ENCODE measurements around the gene RAB43. TPM values are rescaled to one million over a fixed set of nuclear protein-coding genes. Genes with fewer than 3 reads are reported as not detected.

Gene RAB43
- total RNA-seq, 1 experiment from 2014 or later: 10.7 TPM

GRCh38 chr3:129059311-129059958, 62.2 kb downstream of the RAB43 start:
- DNase-seq: no peak
- Histone ChIP-seq H3K4me3 (no peak overlapping the region), H3K36me3 (no peaks in the 10 kb centered on the region), H3K9me3 (no peaks in the 10 kb centered on the region), H3K27me3 (no peaks in the 10 kb centered on the region)

- Histone ChIP-seq H3K9me3 (no peaks in the 10 kb centered on the region), H3K36me3 (no peaks in the 10 kb centered on the region), H3K27me3 (no peaks in the 10 kb centered on the region), H3K4me3 (no peak overlapping the region)
- DNase-seq: peak; percentile 21
Observed at GRCh38 chr3:129058441-129059200, 63.0 kb downstream of the RAB43 start.

- no peaks in the 10 kb centered on the region for H3K36me3 ChIP-seq
- no peaks in the 10 kb centered on the region for H3K27me3 ChIP-seq
- no peak for DNase-seq
- no peaks in the 10 kb centered on the region for H3K9me3 ChIP-seq
- H3K4me3 ChIP-seq: no peak overlapping the region
Observed at GRCh38 chr3:129057249-129057648, 64.4 kb downstream of the RAB43 start.

- DNase-seq: no peak
- Histone ChIP-seq H3K4me3 (no peak overlapping the region), H3K9me3 (no peaks in the 10 kb centered on the region), H3K27me3 (no peaks in the 10 kb centered on the region), H3K36me3 (no peaks in the 10 kb centered on the region)
Observed at GRCh38 chr3:129056451-129057173, 65.0 kb downstream of the RAB43 start.

GRCh38 chr3:129054605-129055104, 66.9 kb downstream of the RAB43 start:
- Histone ChIP-seq H3K9me3 (no peaks in the 10 kb centered on the region), H3K27me3 (no peaks in the 10 kb centered on the region), H3K36me3 (no peaks in the 10 kb centered on the region), H3K4me3 (no peak overlapping the region)
- DNase-seq: no peak

- Histone ChIP-seq H3K27me3 (no peaks in the 10 kb centered on the region), H3K4me3 (no peak overlapping the region), H3K36me3 (no peaks in the 10 kb centered on the region), H3K9me3 (no peaks in the 10 kb centered on the region; the same call in 1 of the 2 replicates)
- DNase-seq: no peak
Observed at GRCh38 chr3:129052675-129053074, 68.9 kb downstream of the RAB43 start.

GRCh38 chr3:129051871-129052340, 69.7 kb downstream of the RAB43 start:
- peak; percentile 67 for DNase-seq
- no peaks in the 10 kb centered on the region for H3K27me3 ChIP-seq
- H3K4me3 ChIP-seq: no peak overlapping the region
- no peaks in the 10 kb centered on the region for H3K36me3 ChIP-seq
- H3K9me3 ChIP-seq: no peaks in the 10 kb centered on the region; the same call in 1 of the 2 replicates

GRCh38 chr3:129050556-129051295, 70.9 kb downstream of the RAB43 start:
- Histone ChIP-seq H3K9me3 (no peaks in the 10 kb centered on the region; the same call in 1 of the 2 replicates), H3K4me3 (no peak overlapping the region), H3K36me3 (no peaks in the 10 kb centered on the region), H3K27me3 (no peaks in the 10 kb centered on the region)
- DNase-seq: no peak

- Histone ChIP-seq H3K9me3 (peaks cover 2% of the 10 kb centered on the region), H3K4me3 (no peak overlapping the region), H3K27me3 (peaks cover 3% of the 10 kb centered on the region; the same call in 1 of the 2 replicates), H3K36me3 (no peaks in the 10 kb centered on the region)
- DNase-seq: no peak
Observed at GRCh38 chr3:129047553-129047839, 74.1 kb downstream of the RAB43 start.

GRCh38 chr3:129046732-129047552, 74.7 kb downstream of the RAB43 start:
- Histone ChIP-seq H3K36me3 (no peaks in the 10 kb centered on the region), H3K4me3 (no peak overlapping the region), H3K9me3 (peaks cover 4% of the 10 kb centered on the region), H3K27me3 (peaks cover 6% of the 10 kb centered on the region; the same call in 1 of the 2 replicates)
- no peak for DNase-seq

- no peaks in the 10 kb centered on the region for H3K36me3 ChIP-seq
Observed at GRCh38 chr3:129046037-129046731, 75.4 kb downstream of the RAB43 start.

GRCh38 chr3:129045675-129046036, 75.9 kb downstream of the RAB43 start:
- H3K4me3 ChIP-seq: no peak overlapping the region
- no peak for DNase-seq

More at GRCh38 chr3:129046037-129046731, 75.4 kb downstream of the RAB43 start:
- Histone ChIP-seq H3K27me3 (peaks cover 6% of the 10 kb centered on the region; the same call in 1 of the 2 replicates), H3K9me3 (peaks cover 4% of the 10 kb centered on the region), H3K4me3 (no peak overlapping the region)
- DNase-seq: no peak

GRCh38 chr3:129040579-129041300, 80.9 kb downstream of the RAB43 start:
- no peak overlapping the region for H3K4me3 ChIP-seq
- peaks cover 6% of the 10 kb centered on the region; the same call in 1 of the 2 replicates for H3K27me3 ChIP-seq
- no peak for DNase-seq
- H3K36me3 ChIP-seq: no peaks in the 10 kb centered on the region
- H3K9me3 ChIP-seq: peaks cover 4% of the 10 kb centered on the region

More at GRCh38 chr3:129045675-129046036, 75.9 kb downstream of the RAB43 start:
- Histone ChIP-seq H3K36me3 (no peaks in the 10 kb centered on the region), H3K9me3 (peaks cover 4% of the 10 kb centered on the region), H3K27me3 (peaks cover 6% of the 10 kb centered on the region; the same call in 1 of the 2 replicates)

- Histone ChIP-seq H3K4me3 (no peak overlapping the region), H3K9me3 (peaks cover 4% of the 10 kb centered on the region), H3K27me3 (peaks cover 6% of the 10 kb centered on the region; the same call in 1 of the 2 replicates), H3K36me3 (no peaks in the 10 kb centered on the region)
- DNase-seq: no peak
Observed at GRCh38 chr3:129040039-129040336, 81.6 kb downstream of the RAB43 start.

Data from MG63 (cell line).